Skeletal muscle satellite cell (primary cell): ENCODE measurements around the gene POLA1.

Source experiments
- H3K27me3 ChIP-seq: 2 replicates; pipeline ENCODE4 v1.7.0; 2013; ENCODE audit warnings: low read length; ENCODE audit not compliant: control insufficient read depth, insufficient read depth
- H3K36me3 ChIP-seq: 2 replicates; pipeline ENCODE4 v1.7.0; 2013; ENCODE audit warnings: mild to moderate bottlenecking, control low read depth, low read length; ENCODE audit not compliant: insufficient read depth
- H3K4me1 ChIP-seq: 2 replicates; pipeline ENCODE4 v1.7.0; 2013; ENCODE audit warnings: low read length; ENCODE audit not compliant: control insufficient read depth, insufficient read depth
- H3K4me2 ChIP-seq: 2 replicates; pipeline ENCODE4 v1.7.0; 2013; ENCODE audit warnings: mild to moderate bottlenecking, low read length
- H3K4me3 ChIP-seq: 2 replicates; pipeline ENCODE4 v1.7.0; 2013; ENCODE audit warnings: low read length
- H3K9ac ChIP-seq: 2 replicates; pipeline ENCODE4 v1.7.0; 2013; ENCODE audit warnings: mild to moderate bottlenecking, low read depth, low read length, moderate library complexity
- H3K9me3 ChIP-seq: replicated peaks from 2 replicates; pipeline ENCODE4 v1.7.0; 2013; ENCODE audit warnings: mild to moderate bottlenecking, control low read depth, low read length

The POLA1 gene

GRCh38 chrX:24985120-24985519 lies 291.4 kb downstream of the POLA1 start:
- no peaks in the 10 kb centered on the region for H3K4me1 ChIP-seq
- no peaks in the 10 kb centered on the region for H3K27me3 ChIP-seq
- H3K4me3 ChIP-seq: no peak overlapping the region
- H3K36me3 ChIP-seq: no peaks in the 10 kb centered on the region
- no peak overlapping the region for H3K9ac ChIP-seq
- no peaks in the 10 kb centered on the region for H3K9me3 ChIP-seq
- no peak overlapping the region for H3K4me2 ChIP-seq

- no peaks in the 10 kb centered on the region for H3K27me3 ChIP-seq
- no peaks in the 10 kb centered on the region for H3K36me3 ChIP-seq
- H3K4me3 ChIP-seq: no peak overlapping the region
- H3K9ac ChIP-seq: no peak overlapping the region
- H3K4me1 ChIP-seq: no peaks in the 10 kb centered on the region
- no peak overlapping the region for H3K4me2 ChIP-seq
- no peaks in the 10 kb centered on the region for H3K9me3 ChIP-seq
Observed at GRCh38 chrX:24987731-24988130, 294.0 kb downstream of the POLA1 start.

- Histone ChIP-seq H3K36me3 (no peaks in the 10 kb centered on the region), H3K9ac (no peak overlapping the region), H3K9me3 (no peaks in the 10 kb centered on the region), H3K27me3 (no peaks in the 10 kb centered on the region), H3K4me2 (no peak overlapping the region), H3K4me1 (no peaks in the 10 kb centered on the region), H3K4me3 (no peak overlapping the region)
Observed at GRCh38 chrX:24988314-24988713, 294.6 kb downstream of the POLA1 start.

GRCh38 chrX:24990535-24990934 lies 296.8 kb downstream of the POLA1 start:
- H3K9ac ChIP-seq: no peak overlapping the region
- no peaks in the 10 kb centered on the region for H3K9me3 ChIP-seq
- H3K4me2 ChIP-seq: no peak overlapping the region
- H3K27me3 ChIP-seq: no peaks in the 10 kb centered on the region
- no peaks in the 10 kb centered on the region for H3K4me1 ChIP-seq
- H3K4me3 ChIP-seq: no peak overlapping the region
- H3K36me3 ChIP-seq: no peaks in the 10 kb centered on the region

- H3K4me1 ChIP-seq: no peaks in the 10 kb centered on the region
- no peak overlapping the region for H3K4me2 ChIP-seq
- no peaks in the 10 kb centered on the region for H3K9me3 ChIP-seq
- H3K4me3 ChIP-seq: no peak overlapping the region
- H3K9ac ChIP-seq: no peak overlapping the region
- peaks cover 3% of the 10 kb centered on the region for H3K27me3 ChIP-seq
- H3K36me3 ChIP-seq: peaks cover 3% of the 10 kb centered on the region
Observed at GRCh38 chrX:24993879-24994278, 300.2 kb downstream of the POLA1 start.

GRCh38 chrX:24996096-24996709 lies 302.5 kb downstream of the POLA1 start:
- Histone ChIP-seq H3K9ac (no peak overlapping the region), H3K4me2 (no peak overlapping the region), H3K4me1 (no peaks in the 10 kb centered on the region), H3K4me3 (no peak overlapping the region), H3K36me3 (peaks cover 3% of the 10 kb centered on the region), H3K27me3 (peaks cover 3% of the 10 kb centered on the region), H3K9me3 (no peaks in the 10 kb centered on the region)

GRCh38 chrX:24999511-24999910 lies 305.8 kb downstream of the POLA1 start:
- no peak overlapping the region for H3K9ac ChIP-seq
- H3K4me3 ChIP-seq: no peak overlapping the region
- no peak overlapping the region for H3K4me2 ChIP-seq
- peaks cover 3% of the 10 kb centered on the region for H3K36me3 ChIP-seq
- no peaks in the 10 kb centered on the region for H3K4me1 ChIP-seq
- no peaks in the 10 kb centered on the region for H3K9me3 ChIP-seq
- H3K27me3 ChIP-seq: peaks cover 8% of the 10 kb centered on the region

GRCh38 chrX:25001808-25002660 lies 308.3 kb downstream of the POLA1 start:
- Histone ChIP-seq H3K27me3 (peaks cover 33% of the 10 kb centered on the region), H3K4me1 (peaks cover 5% of the 10 kb centered on the region), H3K9me3 (no peaks in the 10 kb centered on the region), H3K4me2 (no peak overlapping the region), H3K4me3 (no peak overlapping the region), H3K9ac (no peak overlapping the region), H3K36me3 (no peaks in the 10 kb centered on the region)

- Histone ChIP-seq H3K9me3 (no peaks in the 10 kb centered on the region), H3K36me3 (no peaks in the 10 kb centered on the region), H3K4me3 (no peak overlapping the region), H3K4me2 (no peak overlapping the region), H3K27me3 (peaks cover 38% of the 10 kb centered on the region), H3K4me1 (peaks cover 5% of the 10 kb centered on the region), H3K9ac (no peak overlapping the region)
Observed at GRCh38 chrX:25002661-25003020, 308.9 kb downstream of the POLA1 start.

- Histone ChIP-seq H3K4me2 (no peak overlapping the region), H3K9ac (no peak overlapping the region), H3K4me3 (no peak overlapping the region), H3K9me3 (no peaks in the 10 kb centered on the region), H3K27me3 (peaks cover 44% of the 10 kb centered on the region), H3K4me1 (peaks cover 5% of the 10 kb centered on the region), H3K36me3 (no peaks in the 10 kb centered on the region)
Observed at GRCh38 chrX:25003066-25003849, 309.5 kb downstream of the POLA1 start.

- no peak overlapping the region for H3K4me3 ChIP-seq
- no peaks in the 10 kb centered on the region for H3K9me3 ChIP-seq
- no peak overlapping the region for H3K4me2 ChIP-seq
- no peak overlapping the region for H3K9ac ChIP-seq
- no peaks in the 10 kb centered on the region for H3K36me3 ChIP-seq
- peaks cover 45% of the 10 kb centered on the region for H3K27me3 ChIP-seq
- peaks cover 5% of the 10 kb centered on the region for H3K4me1 ChIP-seq
Observed at GRCh38 chrX:25004040-25004439, 310.3 kb downstream of the POLA1 start.
